ENCODE measurements around the gene VHLL.

VHLL gene

GRCh38 chr1:156266051-156266450 is 33.1 kb downstream of the VHLL start:
- peak overlapping the region; percentile 29 for H3K27ac ChIP-seq
- CTCF ChIA-PET = no interaction called here
- POLR2A ChIA-PET (ENCODE audit: low non-redundant PET) = no interaction called here
- TF ChIP-seq CTCF (conservative IDR thresholded peaks at IDR 0.05; ENCODE audit: low read depth) = no peak
- DNase-seq (ENCODE audit: low spot score) = no peak

GRCh38 chr1:156263288-156263655 is 35.8 kb downstream of the VHLL start:
- no peak for TF ChIP-seq CTCF (conservative IDR thresholded peaks at IDR 0.05; ENCODE audit: low read depth)
- ChIA-PET CTCF (no interaction called here), POLR2A (ENCODE audit: low non-redundant PET) (no interaction called here)
- no peak for DNase-seq (ENCODE audit: low spot score)
- H3K27ac ChIP-seq = peak overlapping the region; percentile 97

- H3K27ac ChIP-seq = peak overlapping the region; percentile 97
- ChIA-PET CTCF (interaction anchor here (0.6 to 0.8 kb wide), 2 partner anchors 14 to 43 kb away, joined by 3 to 4 read pairs; no protein-coding TSS in a partner anchor), POLR2A (ENCODE audit: low non-redundant PET) (interaction anchor here (0.7 kb wide), 1 partner anchor 11 kb away, joined by 4 read pairs; no protein-coding TSS in a partner anchor)
- DNase-seq (ENCODE audit: low spot score) = peak; percentile 92
- no peak for TF ChIP-seq CTCF (conservative IDR thresholded peaks at IDR 0.05; ENCODE audit: low read depth)
Measured at GRCh38 chr1:156262461-156263287, 36.4 kb downstream of the VHLL start.

- peak overlapping the region; percentile 97 for H3K27ac ChIP-seq
- no peak for TF ChIP-seq CTCF (conservative IDR thresholded peaks at IDR 0.05; ENCODE audit: low read depth)
- CTCF ChIA-PET = interaction anchor here (0.6 kb wide), 1 partner anchor 44 kb away, joined by 4 read pairs; no protein-coding TSS in a partner anchor
- POLR2A ChIA-PET (ENCODE audit: low non-redundant PET) = no interaction called here
- DNase-seq (ENCODE audit: low spot score) = no peak
Measured at GRCh38 chr1:156260896-156261295, 38.2 kb downstream of the VHLL start.

- ChIA-PET CTCF (interaction anchor here (0.6 kb wide), 2 partner anchors 99 to 226 kb away, joined by 5 read pairs; no protein-coding TSS in a partner anchor), POLR2A (ENCODE audit: low non-redundant PET) (no interaction called here)
- DNase-seq (ENCODE audit: low spot score) = no peak
- no peak for TF ChIP-seq CTCF (conservative IDR thresholded peaks at IDR 0.05; ENCODE audit: low read depth)
- H3K27ac ChIP-seq = peak overlapping the region; percentile 97
Measured at GRCh38 chr1:156259805-156260204, 39.3 kb downstream of the VHLL start.

GRCh38 chr1:156258859-156259258 is 40.2 kb downstream of the VHLL start:
- TF ChIP-seq CTCF (conservative IDR thresholded peaks at IDR 0.05; ENCODE audit: low read depth) = no peak
- ChIA-PET CTCF (interaction anchor here (0.7 kb wide), 1 partner anchor 194 kb away, joined by 3 read pairs; no protein-coding TSS in a partner anchor), POLR2A (ENCODE audit: low non-redundant PET) (no interaction called here)
- peak overlapping the region; percentile 97 for H3K27ac ChIP-seq
- peak; percentile 79 for DNase-seq (ENCODE audit: low spot score)
